CD1c-positive myeloid dendritic cell (primary cell): ENCODE results near the gene ZNF76.

Source experiments
- DNase-seq: peaks from one replicate; pipeline ENCODE4 v3.0.0-alpha.2; 2016; ENCODE audit errors: extremely low spot score

The ZNF76 gene

GRCh38 chr6:35259194-35259947, at the start of gene ZNF76:
Gene ZNF76 (plus strand): TSS chr6:35259735. CDS start chr6:35281152, 21,417 bp downstream.
- peak; percentile 98 for DNase-seq

GRCh38 chr6:35213298-35213791, 46.2 kb upstream of the ZNF76 start:
- no peak for DNase-seq

- DNase-seq, result no peak
Measured at GRCh38 chr6:35213824-35214756, 45.4 kb upstream of the ZNF76 start, which contains the start of gene SCUBE3. Gene SCUBE3 (plus strand): TSS chr6:35213956. CDS start chr6:35214419, 463 bp downstream.

- DNase-seq, result no peak
Measured at GRCh38 chr6:35214869-35215664, 44.5 kb upstream of the ZNF76 start.

DNA sequence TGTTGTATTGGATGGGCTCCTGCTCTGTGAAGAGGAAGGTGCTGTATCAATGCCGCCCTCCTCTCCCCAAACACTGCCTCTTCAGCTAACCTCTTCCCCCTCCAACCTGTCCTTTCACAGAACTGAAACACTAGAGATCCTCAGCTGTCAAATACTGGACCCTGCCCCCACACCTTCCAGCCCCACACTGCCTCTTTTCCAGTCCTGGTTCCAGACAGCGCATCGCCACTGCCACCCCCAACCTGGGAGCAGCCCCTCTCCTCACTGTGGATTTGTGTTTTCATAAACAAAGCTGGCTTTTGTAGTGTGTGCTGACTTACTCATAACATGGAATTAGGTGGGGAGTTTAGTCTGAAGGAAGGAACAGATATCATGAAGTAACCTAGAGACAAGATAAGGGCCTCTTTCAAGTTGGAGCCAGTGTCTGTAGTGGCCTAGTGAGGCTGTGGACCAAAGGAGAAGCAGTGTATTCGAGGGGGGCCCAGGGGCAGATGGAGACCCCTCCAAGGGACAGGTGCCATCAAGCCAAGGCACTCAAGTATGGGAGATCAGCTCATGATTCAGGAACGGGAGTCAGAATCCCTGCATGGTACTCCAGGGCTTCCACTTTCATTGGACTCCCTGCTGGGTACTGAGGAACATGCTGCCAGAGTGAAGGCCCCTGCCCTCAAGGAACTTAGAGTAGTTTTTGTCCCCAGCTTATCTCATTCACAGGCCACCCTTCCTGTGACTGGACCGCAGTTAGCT, 43.7 kb upstream of the ZNF76 start:
- DNase-seq, result no peak

GRCh38 chr6:35216412-35216732, 43.2 kb upstream of the ZNF76 start:
- DNase-seq, result no peak

- no peak for DNase-seq
Measured at GRCh38 chr6:35216851-35217811, 42.4 kb upstream of the ZNF76 start.

DNA sequence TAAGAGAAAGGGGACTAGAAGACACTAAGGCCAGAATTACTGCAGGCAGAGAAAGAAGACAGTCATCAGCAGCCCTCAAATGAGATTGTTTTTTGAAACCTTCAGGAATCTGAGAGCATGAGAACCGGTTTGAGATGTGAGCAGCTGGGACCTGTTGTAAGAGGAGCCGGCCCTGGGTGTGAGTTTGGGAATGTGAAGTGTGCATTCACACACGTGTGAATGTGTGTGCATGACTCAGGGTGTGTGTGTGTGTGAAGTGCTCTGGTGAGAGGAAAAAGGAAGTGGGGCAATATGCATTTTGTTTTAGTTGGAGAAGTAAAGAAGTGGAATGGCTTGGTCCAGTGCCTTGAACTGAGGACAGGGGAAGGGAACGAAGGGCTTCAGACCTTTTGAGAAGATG, 41.5 kb upstream of the ZNF76 start:
- DNase-seq, result peak; percentile 20

DNA sequence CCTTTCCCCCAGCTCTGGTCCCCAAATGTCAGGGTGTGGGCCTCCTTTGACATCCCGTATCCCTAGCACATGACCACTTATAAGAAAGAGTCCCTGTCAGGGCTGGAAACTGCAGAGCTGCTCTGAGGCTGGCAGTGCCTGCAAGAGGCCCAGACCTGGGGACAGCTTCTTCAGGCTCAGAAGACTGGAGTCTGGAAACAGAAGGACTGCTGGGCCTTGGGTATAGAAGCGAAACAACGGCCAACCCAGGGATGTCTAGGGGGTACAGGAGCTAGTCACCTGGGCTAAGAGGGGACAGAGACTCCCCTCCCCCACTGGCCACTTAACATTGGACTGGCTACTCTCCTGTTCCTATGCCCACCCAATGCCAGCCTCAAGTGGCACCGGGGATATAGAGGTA, 41.1 kb upstream of the ZNF76 start:
- DNase-seq, result no peak

DNA sequence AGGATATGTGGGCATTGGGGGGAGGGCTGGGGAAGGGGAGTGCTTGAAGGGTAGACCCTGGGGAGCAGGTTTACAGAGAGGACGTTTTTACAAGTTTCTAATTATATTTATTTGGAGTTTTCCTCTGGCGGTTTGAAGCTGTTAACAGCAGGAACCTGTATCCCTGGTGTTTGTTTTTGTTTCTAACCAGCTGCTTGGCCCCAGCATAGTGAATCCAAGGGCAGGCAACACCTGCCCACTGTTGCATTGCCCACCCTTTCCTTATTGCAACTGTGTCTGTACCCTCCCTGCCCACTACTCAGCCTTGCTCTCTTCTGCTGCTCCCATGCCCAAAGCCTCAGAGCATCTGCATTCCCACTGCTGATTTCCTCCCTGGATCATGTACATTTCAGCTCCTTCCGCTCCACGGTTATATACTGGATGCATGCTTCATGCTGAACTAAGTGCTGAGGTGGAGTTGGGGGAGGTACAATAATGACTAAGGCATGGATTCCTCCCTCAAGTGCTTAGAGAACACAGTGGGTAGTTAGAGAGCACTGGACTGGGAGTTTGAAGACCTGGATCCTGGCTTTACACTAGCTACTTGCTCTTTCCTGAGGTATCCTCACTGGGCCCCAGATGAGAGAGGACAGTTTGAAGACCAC, 39.7 kb upstream of the ZNF76 start:
- no peak for DNase-seq

DNA sequence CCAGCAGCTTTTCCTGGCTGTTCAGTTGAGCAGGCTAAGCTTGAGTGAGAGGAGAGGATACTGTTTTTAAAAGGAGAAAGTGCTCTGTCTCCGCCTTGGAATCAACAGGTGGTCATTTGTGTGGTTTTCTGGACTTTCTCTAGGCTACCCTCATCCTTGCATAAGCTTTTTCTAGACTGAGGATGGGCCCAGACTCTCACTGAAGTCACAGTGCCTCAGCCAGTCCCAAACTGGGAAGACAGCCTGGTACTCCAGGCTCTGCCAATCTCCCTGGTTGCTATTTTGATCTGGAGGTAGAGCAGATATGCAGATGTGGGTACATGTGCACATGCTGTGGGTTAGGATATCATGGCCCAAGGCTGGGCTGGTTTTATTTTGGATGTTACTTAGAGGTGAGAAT, 38.8 kb upstream of the ZNF76 start:
- DNase-seq, result no peak

- no peak for DNase-seq
Measured at GRCh38 chr6:35223396-35223795, 36.1 kb upstream of the ZNF76 start.

DNA sequence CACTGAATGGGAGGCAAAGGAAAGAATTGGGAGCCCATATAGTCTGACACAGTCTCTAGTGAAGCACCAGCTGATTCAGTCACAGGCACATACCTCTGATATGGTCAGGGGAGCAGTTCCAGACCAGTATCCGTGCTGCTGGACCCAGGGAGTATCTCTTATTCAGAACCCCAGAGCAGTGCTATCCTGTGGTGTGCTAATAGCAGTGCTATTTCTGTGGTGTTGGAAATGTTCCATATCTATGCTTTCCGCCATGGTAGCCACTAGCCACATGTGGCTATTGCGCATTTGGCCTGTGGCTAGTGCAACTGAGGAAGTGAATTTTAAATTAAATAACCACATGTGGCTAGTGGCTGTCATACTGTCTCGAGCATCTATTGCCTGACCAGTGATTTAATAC, 34.8 kb upstream of the ZNF76 start:
- DNase-seq, result no peak

- no peak for DNase-seq
Measured at GRCh38 chr6:35228481-35228880, 31.1 kb upstream of the ZNF76 start.

DNA sequence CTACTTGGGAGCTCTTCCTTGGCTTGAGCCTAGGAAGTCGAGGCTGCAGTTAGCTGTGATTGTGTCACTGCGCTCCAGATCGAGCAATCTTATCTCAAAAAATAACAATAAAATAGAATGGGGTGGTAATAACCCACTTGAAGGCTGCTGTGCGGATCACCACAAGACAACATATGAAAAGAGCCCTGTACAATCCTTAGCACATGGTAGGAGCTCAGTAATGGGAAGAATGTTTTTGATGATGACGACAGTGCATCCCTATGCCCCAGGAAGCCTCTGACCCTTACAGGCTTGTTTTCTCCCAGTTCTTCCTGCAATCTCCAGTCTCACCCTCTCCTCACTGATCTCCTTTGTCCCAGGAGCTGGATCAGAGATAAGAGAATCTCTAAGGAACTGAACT, 30.2 kb upstream of the ZNF76 start:
- no peak for DNase-seq

DNA sequence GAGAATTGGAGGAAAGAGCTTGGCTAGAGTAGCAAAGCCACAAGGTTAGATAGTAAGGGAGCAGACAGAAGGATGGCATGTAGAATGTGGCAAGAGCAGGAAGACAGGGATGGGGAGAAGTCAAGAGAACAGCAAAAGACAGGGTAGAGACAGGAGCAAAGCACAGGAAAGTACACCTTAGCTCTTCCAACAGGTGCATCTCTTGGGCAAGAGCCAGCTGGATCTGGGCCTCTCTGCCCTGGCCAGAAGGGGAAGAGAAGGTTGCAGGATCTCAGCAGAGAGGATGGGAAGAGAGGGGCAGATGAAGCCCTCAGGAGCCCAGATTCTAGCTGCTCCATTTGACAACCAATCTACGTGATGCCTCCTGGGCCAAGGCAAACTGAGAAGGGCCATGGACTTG, 29.0 kb upstream of the ZNF76 start:
- no peak for DNase-seq

DNA sequence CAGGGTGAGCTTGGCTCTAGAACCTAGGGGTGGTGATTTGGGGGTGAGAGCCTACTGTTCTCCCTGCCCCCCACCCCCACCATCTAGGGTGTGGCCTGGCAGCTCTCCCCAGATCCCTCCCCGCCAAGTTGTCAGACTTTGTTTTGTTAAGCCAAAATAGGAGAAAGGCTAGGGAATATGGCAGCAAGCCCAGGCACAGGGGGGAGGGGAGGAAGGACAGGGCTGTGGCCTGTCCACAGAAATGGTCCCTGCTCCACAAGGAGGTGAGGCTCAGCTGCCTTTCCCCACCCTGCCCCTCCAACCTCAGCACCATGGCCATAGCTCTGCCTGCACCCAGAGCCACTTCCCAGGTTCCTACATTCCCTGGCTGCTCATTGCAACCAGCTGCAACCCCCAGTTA, 28.6 kb upstream of the ZNF76 start:
- no peak for DNase-seq

GRCh38 chr6:35231563-35231962, 28.0 kb upstream of the ZNF76 start:
- DNase-seq, result no peak

- no peak for DNase-seq
Measured at GRCh38 chr6:35234901-35235300, 24.6 kb upstream of the ZNF76 start.

- no peak for DNase-seq
Measured at GRCh38 chr6:35236223-35236622, 23.3 kb upstream of the ZNF76 start.
